Spleen (tissue), 11 donors: Measurements from ENCODE around the gene CLBA1. TPM values are rescaled to one million over a fixed set of nuclear protein-coding genes. Genes with fewer than 3 reads are reported as not detected.

ENCODE experiments used
- DNase-seq: peaks from one replicate; pipeline ENCODE4 v3.0.0-alpha.2; 2020
- H3K27ac ChIP-seq, 8 donors: fragments of 200-600 bp; sonication (generic) in 7 of 8; 1 replicate in 4 of 8; 2 replicates in 4 of 8; pipeline versions ENCODE4 v1.5.0 to v1.8.0; 2016 to 2021; ENCODE audit warnings: inconsistent platforms in 4 of 8, mild to moderate bottlenecking in 4 of 8, moderate library complexity in 1 of 8
- H3K27me3 ChIP-seq, 7 donors: fragments of 200-600 bp; sonication (generic) in 6 of 7; replicated peaks in 1 of 7; 1 replicate in 4 of 7; 2 replicates in 3 of 7; pipeline versions ENCODE4 v1.5.0 to v1.8.0; 2016 to 2021; ENCODE audit warnings: inconsistent platforms in 3 of 7, mild to moderate bottlenecking in 1 of 7
- H3K36me3 ChIP-seq, 6 donors: fragments of 200-600 bp; sonication (generic) in 5 of 6; 1 replicate in 4 of 6; 2 replicates in 2 of 6; pipeline versions ENCODE4 v1.5.0 to v1.8.0; 2016 to 2021; ENCODE audit warnings: inconsistent platforms in 2 of 6
- H3K4me1 ChIP-seq, 6 donors: fragments of 200-600 bp; sonication (generic) in 5 of 6; 1 replicate in 3 of 6; 2 replicates in 3 of 6; pipeline versions ENCODE4 v1.5.0 to v1.8.0; 2016 to 2021; ENCODE audit warnings: inconsistent platforms in 3 of 6
- H3K4me3 ChIP-seq, 8 donors: fragments of 200-600 bp; sonication (generic) in 7 of 8; 1 replicate in 4 of 8; 2 replicates in 4 of 8; pipeline versions ENCODE4 v1.5.0 to v1.8.0; 2016 to 2021; ENCODE audit warnings: inconsistent platforms in 4 of 8, mild to moderate bottlenecking in 4 of 8, moderate library complexity in 2 of 8
- H3K9me3 ChIP-seq, 8 donors: fragments of 200-600 bp; sonication (generic) in 7 of 8; 1 replicate in 4 of 8; 2 replicates in 4 of 8; pipeline versions ENCODE4 v1.5.0 to v1.8.0; 2016 to 2021; ENCODE audit warnings: inconsistent platforms in 4 of 8
- POLR2A ChIP-seq, 3 donors: fragments of 450-650 bp; IDR thresholded peaks; one replicate each; pipeline ENCODE4 v1.5.1; 2017; ENCODE audit warnings: antibody characterized with exemption in 3 of 3, mild to moderate bottlenecking in 1 of 3
- POLR2AphosphoS5 ChIP-seq, 3 donors: sonication (generic); formaldehyde crosslinking; IDR thresholded peaks; one replicate each; pipeline ENCODE4 v1.5.1; 2017; ENCODE audit warnings: antibody characterized with exemption in 3 of 3
- WGBS, 5 donors: extraction: QIAGEN DNeasy Blood & Tissue Kit in 3 of 5; methylation state at CpG; one replicate each; pipeline versions ENCODE4 v1.1.5 to v1.1.7; 2013 to 2018; 5-methylcytosine and 5-hydroxymethylcytosine counted together
- intact Hi-C: fragments of 100-400 bp; cut with DNase I; formaldehyde crosslinking; loops from one replicate; pipeline ENCODE4 v1.15.0; 2023; ENCODE audit warnings: low total_unique reads
- polyA plus RNA-seq, 3 donors: library from polyadenylated mRNA; stranded (reverse); fragments of 200-250 nt; gene quantifications; one replicate each; pipeline ENCODE4 v1.2.1, GENCODE V29; 2013
- total RNA-seq, 7 donors: library from RNA; depleted of rRNA in 3 of 7; stranded (reverse); fragments of >200 nt in 3 of 7; fragmentation: NEBNext Ultra II Directional in 4 of 7; extraction: Animal tissue kit (Norgen Biotek cat#: 25700) in 4 of 7; gene quantifications; one replicate each; pipeline versions ENCODE4 v1.1.0 to v1.2.1, GENCODE V29; 2016 to 2021
- TF ChIP-seq, protein P1 (sequence below), 11 experiments: fragments of 200-600 bp in 7 of 11; fragments of 450-650 bp in 4 of 11; sonication (generic) in 4 of 11; IDR thresholded peaks in 8 of 11; conservative IDR thresholded peaks in 3 of 11; 1 replicate in 7 of 11; 2 replicates in 4 of 11; pipeline versions ENCODE4 v1.4.0 to v1.8.0; 2016 to 2021; ENCODE audit warnings: antibody characterized with exemption in 11 of 11, inconsistent platforms in 4 of 11, mild to moderate bottlenecking in 1 of 11
- donor health status: healthy with polysubstance abuse.
- donor health status: DM: no; HTN: no; CAD: no; lungs with moderate emphysema.
- donor health status: DM: no; HTN: no; CAD: no.
- donor health status: Bipolar disorder and iron deficiency.
- donor health status: healthy.
- donor health status: DM: no; HTN: no; CAD: no.
- donor health status: DM: yes; HTN: yes; CAD: no.

The CLBA1 gene
- total and polyA plus RNA-seq, 10 donors: 1.7 to 4.3 (median 3.7) TPM

DNA sequence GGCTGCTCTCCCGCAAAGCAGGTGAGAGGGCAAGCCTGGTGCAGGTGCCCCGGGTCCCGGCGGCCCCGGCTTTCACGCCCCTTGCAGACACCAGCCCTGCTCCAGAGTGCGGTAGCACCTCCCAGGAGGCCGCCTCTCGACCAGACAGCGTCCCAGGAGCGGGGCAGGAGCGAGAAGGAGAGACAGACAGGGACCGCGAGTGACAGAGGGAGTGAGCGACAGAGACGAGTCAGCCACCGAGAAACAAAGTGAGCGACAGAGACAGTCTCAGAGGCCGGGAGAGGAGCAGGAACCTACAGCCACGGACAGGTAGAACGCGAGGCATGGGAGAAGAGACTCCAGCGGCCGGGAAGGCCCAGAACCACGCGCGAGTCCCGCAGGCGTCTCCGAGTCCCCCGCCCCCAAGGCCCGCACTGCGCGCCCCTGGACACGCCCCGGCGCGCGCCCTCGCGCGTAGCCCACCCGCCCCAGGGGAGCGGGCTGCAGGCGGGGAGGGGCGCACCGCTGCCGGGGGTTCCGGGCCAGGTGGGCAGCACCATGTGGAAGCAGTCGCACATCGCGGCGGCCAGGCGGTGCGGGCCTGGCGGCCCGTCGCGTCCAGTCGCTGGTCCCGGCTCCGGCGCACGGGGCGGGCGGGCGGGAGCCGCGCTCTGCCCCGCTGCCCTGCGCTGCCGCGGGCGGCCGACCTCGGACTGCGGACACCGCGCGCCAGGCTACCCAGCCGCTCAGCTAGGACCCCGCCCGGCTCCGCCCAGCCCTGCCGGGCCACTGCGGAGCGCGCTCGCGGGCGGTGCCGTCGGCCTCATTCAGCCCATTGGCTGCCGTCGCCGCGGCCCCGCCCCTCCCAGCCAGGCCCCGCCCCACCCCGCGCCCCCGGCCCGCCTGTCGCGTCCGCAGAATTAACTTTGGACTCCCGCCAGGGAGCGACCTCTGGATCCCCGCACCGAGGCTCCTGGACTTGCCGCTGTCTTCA is 7.6 kb upstream of the CLBA1 start, which contains the start of gene AHNAK2:
Gene AHNAK2, minus strand, starts transcription at position 694 of the 973 bp plus-strand sequence. Its CDS starts 137 bp downstream, at position 557.
- intact Hi-C loops: loop anchor here (2.0 kb wide), 1 partner anchor 67 kb away; no protein-coding TSS in a partner anchor
- Histone ChIP-seq H3K9me3 (no peaks in the 10 kb centered on the region), H3K4me1 (peaks cover 9 to 54% (median 34%) of the 10 kb centered on the region in 6 donors), H3K4me3 (peak within 1 kb of the TSS; percentile 21 to 70 (median 44)), H3K36me3 (no peaks in the 10 kb centered on the region), H3K27me3 (peaks cover 0 to 62% (median 37%) of the 10 kb centered on the region in 7 donors), H3K27ac (no peak within 1 kb of the TSS)
- peak; percentile 87 for DNase-seq
- peak in 2 of 3 donors; percentile 28 to 55 for TF ChIP-seq POLR2AphosphoS5 (IDR thresholded peaks at IDR 0.05)
- TF ChIP-seq, protein P1, sequence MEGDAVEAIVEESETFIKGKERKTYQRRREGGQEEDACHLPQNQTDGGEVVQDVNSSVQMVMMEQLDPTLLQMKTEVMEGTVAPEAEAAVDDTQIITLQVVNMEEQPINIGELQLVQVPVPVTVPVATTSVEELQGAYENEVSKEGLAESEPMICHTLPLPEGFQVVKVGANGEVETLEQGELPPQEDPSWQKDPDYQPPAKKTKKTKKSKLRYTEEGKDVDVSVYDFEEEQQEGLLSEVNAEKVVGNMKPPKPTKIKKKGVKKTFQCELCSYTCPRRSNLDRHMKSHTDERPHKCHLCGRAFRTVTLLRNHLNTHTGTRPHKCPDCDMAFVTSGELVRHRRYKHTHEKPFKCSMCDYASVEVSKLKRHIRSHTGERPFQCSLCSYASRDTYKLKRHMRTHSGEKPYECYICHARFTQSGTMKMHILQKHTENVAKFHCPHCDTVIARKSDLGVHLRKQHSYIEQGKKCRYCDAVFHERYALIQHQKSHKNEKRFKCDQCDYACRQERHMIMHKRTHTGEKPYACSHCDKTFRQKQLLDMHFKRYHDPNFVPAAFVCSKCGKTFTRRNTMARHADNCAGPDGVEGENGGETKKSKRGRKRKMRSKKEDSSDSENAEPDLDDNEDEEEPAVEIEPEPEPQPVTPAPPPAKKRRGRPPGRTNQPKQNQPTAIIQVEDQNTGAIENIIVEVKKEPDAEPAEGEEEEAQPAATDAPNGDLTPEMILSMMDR (IDR thresholded peaks at IDR 0.05 in 8 of 11, conservative IDR thresholded peaks at IDR 0.05 in 3 of 11): no peak
- TF ChIP-seq POLR2A (IDR thresholded peaks at IDR 0.05): no peak
- WGBS, 5 donors: 0 to 4% (median 4%) methylated on average over 13 to 111 of the region's 111 CpGs

DNA sequence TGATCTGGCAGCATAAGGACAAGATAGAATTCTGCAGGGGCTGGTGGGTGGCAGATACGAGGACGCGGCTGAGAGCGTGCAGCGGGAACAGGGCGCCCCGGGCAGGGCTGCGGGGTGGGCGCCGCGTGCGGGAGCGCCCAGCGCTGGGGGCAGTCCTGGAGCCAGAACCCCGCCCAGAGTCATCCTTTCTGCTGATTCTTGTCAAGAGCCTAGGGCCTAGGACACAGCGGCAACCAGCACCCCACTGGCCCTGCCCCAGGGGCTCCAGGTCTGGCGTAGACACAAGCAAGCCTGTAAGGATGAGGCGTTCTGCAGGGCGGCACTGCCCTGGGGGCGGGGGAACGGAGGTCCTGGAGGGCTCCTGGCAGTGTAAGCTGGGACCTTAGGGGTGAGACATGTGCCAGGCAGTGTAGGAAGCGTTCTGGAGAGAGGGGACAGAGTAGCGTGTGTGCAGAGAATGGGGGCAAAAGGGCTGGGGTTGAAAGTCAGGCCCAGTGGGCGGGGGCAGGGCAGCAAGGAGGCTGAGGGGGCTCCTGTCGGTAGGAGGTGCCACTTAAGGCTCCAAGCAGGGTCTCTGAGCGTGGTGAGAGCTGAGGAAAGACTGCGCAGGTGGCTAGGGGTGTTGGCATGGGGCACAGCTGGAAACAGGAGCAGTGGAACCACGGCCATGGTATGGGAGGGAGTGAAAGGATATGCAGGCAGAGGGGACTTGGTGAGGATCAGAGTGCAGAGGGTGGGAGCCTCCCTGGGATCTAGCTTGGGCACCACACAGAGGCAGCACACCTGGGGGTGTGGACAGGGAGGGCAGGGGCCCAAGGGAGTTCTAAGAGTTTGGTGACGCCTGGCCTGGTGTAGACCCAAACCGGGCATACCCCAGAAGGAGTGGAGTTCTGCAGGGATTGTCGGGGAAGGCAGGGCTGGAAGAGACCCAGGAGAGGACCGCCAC is 6.6 kb upstream of the CLBA1 start:
- WGBS, 5 donors: 51 to 58% (median 57%) methylated on average over 29 to 32 of the region's 32 CpGs
- H3K9me3 ChIP-seq: no peaks in the 10 kb centered on the region
- peaks cover 9 to 44% (median 29%) of the 10 kb centered on the region in 6 donors for H3K4me1 ChIP-seq
- DNase-seq: peak; percentile 73
- no peak overlapping the region for H3K27ac ChIP-seq
- H3K4me3 ChIP-seq: peak overlapping the region in 6 of 8 donors; percentile 23 to 70 (median 44)
- peaks cover 0 to 53% (median 37%) of the 10 kb centered on the region in 7 donors for H3K27me3 ChIP-seq
- intact Hi-C loops: no loop called here
- TF ChIP-seq POLR2A (IDR thresholded peaks at IDR 0.05) (no peak), POLR2AphosphoS5 (IDR thresholded peaks at IDR 0.05) (no peak)
- TF ChIP-seq, protein P1 (IDR thresholded peaks at IDR 0.05 in 8 of 11, conservative IDR thresholded peaks at IDR 0.05 in 3 of 11): no peak
- H3K36me3 ChIP-seq: no peaks in the 10 kb centered on the region

DNA sequence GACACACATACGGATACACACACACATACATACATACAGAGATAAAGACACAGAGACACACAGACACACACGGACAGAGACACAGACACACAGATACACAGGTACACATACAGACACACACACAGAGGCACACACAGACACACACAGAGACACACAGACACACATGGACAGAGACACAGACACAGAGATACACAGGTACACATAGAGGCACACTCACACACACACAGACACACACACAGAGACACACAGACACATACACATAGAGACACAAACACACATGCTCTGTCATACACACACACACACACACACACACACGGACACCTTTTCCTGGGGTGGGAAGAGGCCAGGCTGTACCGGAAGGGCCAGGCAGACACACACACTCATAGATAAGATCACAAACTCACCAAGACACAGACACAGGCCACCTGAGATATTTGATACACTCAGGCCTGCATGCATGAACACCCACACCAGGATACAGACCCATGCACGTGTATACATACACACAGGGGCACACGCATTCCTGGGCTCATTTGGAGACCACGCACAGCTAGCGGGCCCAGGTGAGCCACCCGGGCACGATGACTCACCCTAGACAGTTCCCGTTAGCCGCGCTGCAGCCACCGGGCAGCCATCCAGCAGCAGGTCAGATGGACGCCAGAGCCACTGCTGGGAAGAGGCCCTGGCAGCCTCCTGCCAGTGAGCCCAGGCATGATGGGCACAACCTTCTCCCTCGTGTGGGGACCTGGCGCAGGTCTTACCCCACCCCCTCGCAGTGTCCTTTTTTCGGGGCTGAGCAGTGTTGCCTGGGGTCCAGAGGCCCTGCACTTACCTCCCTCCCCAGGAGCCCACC is 5.6 kb upstream of the CLBA1 start:
- 66 to 83% (median 74%) methylated on average over 17 to 19 of the region's 19 CpGs for WGBS, 5 donors
- Histone ChIP-seq H3K36me3 (no peaks in the 10 kb centered on the region), H3K9me3 (no peaks in the 10 kb centered on the region), H3K4me1 (peaks cover 9 to 39% (median 31%) of the 10 kb centered on the region in 6 donors), H3K27me3 (peaks cover 0 to 45% (median 35%) of the 10 kb centered on the region in 7 donors), H3K27ac (no peak overlapping the region), H3K4me3 (no peak overlapping the region)
- TF ChIP-seq, protein P1 (IDR thresholded peaks at IDR 0.05 in 8 of 11, conservative IDR thresholded peaks at IDR 0.05 in 3 of 11): no peak
- TF ChIP-seq POLR2A (IDR thresholded peaks at IDR 0.05) (no peak), POLR2AphosphoS5 (IDR thresholded peaks at IDR 0.05) (no peak)
- intact Hi-C loops: no loop called here
- DNase-seq: peak; percentile 2
